Measurements from ENCODE around the gene EDN1. TPM values are rescaled to one million over a fixed set of nuclear protein-coding genes. Genes with fewer than 3 reads are reported as not detected.

Gene EDN1
- total RNA-seq, 1 donor from 2014 or later = 8.3 TPM

- H3K9me3 Mint-ChIP-seq (ENCODE audit: unreplicated experiment) = no peaks in the 10 kb centered on the region
- no peaks in the 10 kb centered on the region for H3K27me3 Mint-ChIP-seq (ENCODE audit: unreplicated experiment)
- TF ChIP-seq CTCF (IDR thresholded peaks at IDR 0.05; ENCODE audit: unreplicated experiment) = no peak
- H3K36me3 Mint-ChIP-seq (ENCODE audit: low read depth, unreplicated experiment) = no peaks in the 10 kb centered on the region
- no peak overlapping the region for H3K4me3 Mint-ChIP-seq (ENCODE audit: unreplicated experiment)
- no peaks in the 10 kb centered on the region for H3K4me1 Mint-ChIP-seq (ENCODE audit: unreplicated experiment)
- no peak overlapping the region for H3K27ac Mint-ChIP-seq (ENCODE audit: unreplicated experiment)
- no peak for DNase-seq (ENCODE audit: low spot score)
These were observed 36.0 kb upstream of the EDN1 start for GRCh38 chr6:12254210-12254609.

- no peak for DNase-seq (ENCODE audit: low spot score)
- H3K4me1 Mint-ChIP-seq (ENCODE audit: unreplicated experiment) = no peaks in the 10 kb centered on the region
- H3K4me3 Mint-ChIP-seq (ENCODE audit: unreplicated experiment) = no peak overlapping the region
- no peak for TF ChIP-seq CTCF (IDR thresholded peaks at IDR 0.05; ENCODE audit: unreplicated experiment)
- no peaks in the 10 kb centered on the region for H3K27me3 Mint-ChIP-seq (ENCODE audit: unreplicated experiment)
- no peaks in the 10 kb centered on the region for H3K36me3 Mint-ChIP-seq (ENCODE audit: low read depth, unreplicated experiment)
- H3K27ac Mint-ChIP-seq (ENCODE audit: unreplicated experiment) = no peak overlapping the region
- no peaks in the 10 kb centered on the region for H3K9me3 Mint-ChIP-seq (ENCODE audit: unreplicated experiment)
These were observed 32.0 kb upstream of the EDN1 start for GRCh38 chr6:12258191-12258590.

GRCh38 chr6:12258591-12259075 is 31.5 kb upstream of the EDN1 start:
- Mint-ChIP-seq H3K4me3 (ENCODE audit: unreplicated experiment) (no peak overlapping the region), H3K9me3 (ENCODE audit: unreplicated experiment) (no peaks in the 10 kb centered on the region), H3K27me3 (ENCODE audit: unreplicated experiment) (no peaks in the 10 kb centered on the region), H3K4me1 (ENCODE audit: unreplicated experiment) (no peaks in the 10 kb centered on the region), H3K36me3 (ENCODE audit: low read depth, unreplicated experiment) (no peaks in the 10 kb centered on the region), H3K27ac (ENCODE audit: unreplicated experiment) (no peak overlapping the region)
- no peak for TF ChIP-seq CTCF (IDR thresholded peaks at IDR 0.05; ENCODE audit: unreplicated experiment)
- DNase-seq (ENCODE audit: low spot score) = no peak

DNA sequence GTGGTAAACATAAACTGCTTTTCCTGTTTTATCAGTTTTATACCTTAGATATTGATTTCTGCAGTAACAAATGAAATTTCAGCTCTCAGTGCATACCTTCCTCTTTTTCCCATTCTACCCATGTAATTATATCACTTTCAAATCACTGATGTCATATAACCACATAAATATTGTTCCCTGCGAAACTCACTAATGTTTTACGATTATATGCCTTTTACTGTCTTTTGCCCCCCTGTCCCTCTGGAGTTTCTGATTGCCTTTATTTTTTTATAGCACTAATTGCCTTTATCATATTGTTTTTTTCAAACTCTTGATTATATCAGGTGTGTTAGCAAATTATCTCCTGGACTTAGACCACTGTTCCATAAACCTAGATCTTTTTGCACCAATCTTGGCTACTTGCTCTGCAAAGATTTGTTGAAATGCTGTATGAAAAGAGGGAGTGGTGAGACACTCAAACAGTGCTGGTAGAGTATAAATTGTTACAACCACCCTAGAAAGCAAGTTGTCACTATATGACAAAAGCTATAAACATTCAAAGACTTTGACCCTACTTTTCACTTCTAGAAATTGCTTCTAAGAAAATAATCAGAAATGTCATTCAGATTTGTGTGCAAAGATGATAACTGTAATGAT is 29.6 kb upstream of the EDN1 start:
- no peaks in the 10 kb centered on the region for H3K4me1 Mint-ChIP-seq (ENCODE audit: unreplicated experiment)
- no peaks in the 10 kb centered on the region for H3K27me3 Mint-ChIP-seq (ENCODE audit: unreplicated experiment)
- H3K27ac Mint-ChIP-seq (ENCODE audit: unreplicated experiment) = no peak overlapping the region
- TF ChIP-seq CTCF (IDR thresholded peaks at IDR 0.05; ENCODE audit: unreplicated experiment) = no peak
- H3K36me3 Mint-ChIP-seq (ENCODE audit: low read depth, unreplicated experiment) = no peaks in the 10 kb centered on the region
- H3K4me3 Mint-ChIP-seq (ENCODE audit: unreplicated experiment) = no peak overlapping the region
- no peaks in the 10 kb centered on the region for H3K9me3 Mint-ChIP-seq (ENCODE audit: unreplicated experiment)
- DNase-seq (ENCODE audit: low spot score) = no peak

GRCh38 chr6:12261502-12261901 is 28.7 kb upstream of the EDN1 start:
- no peak for TF ChIP-seq CTCF (IDR thresholded peaks at IDR 0.05; ENCODE audit: unreplicated experiment)
- Mint-ChIP-seq H3K4me1 (ENCODE audit: unreplicated experiment) (no peaks in the 10 kb centered on the region), H3K4me3 (ENCODE audit: unreplicated experiment) (no peak overlapping the region), H3K27me3 (ENCODE audit: unreplicated experiment) (no peaks in the 10 kb centered on the region), H3K36me3 (ENCODE audit: low read depth, unreplicated experiment) (no peaks in the 10 kb centered on the region), H3K27ac (ENCODE audit: unreplicated experiment) (no peak overlapping the region), H3K9me3 (ENCODE audit: unreplicated experiment) (no peaks in the 10 kb centered on the region)
- no peak for DNase-seq (ENCODE audit: low spot score)
